HG03097 (cell line): ENCODE results near the gene PTPN13.

Source experiments
- ATAC-seq: cut with Tn5 transposase; IDR thresholded peaks from one replicate; pipeline ENCODE4 v1.9.1; 2021; ENCODE audit not compliant: unreplicated experiment, low FRiP score

The PTPN13 gene

GRCh38 chr4:86848732-86849619 lies 254.9 kb downstream of the PTPN13 start, which contains the start of gene SLC10A6:
TSS of gene SLC10A6 (minus strand) at chr4:86849384. CDS start at chr4:86849115, 269 bp downstream.
- ATAC-seq: no peak

GRCh38 chr4:86853209-86853608 lies 259.1 kb downstream of the PTPN13 start:
- no peak for ATAC-seq

GRCh38 chr4:86855572-86855971 lies 261.5 kb downstream of the PTPN13 start:
- no peak for ATAC-seq

DNA sequence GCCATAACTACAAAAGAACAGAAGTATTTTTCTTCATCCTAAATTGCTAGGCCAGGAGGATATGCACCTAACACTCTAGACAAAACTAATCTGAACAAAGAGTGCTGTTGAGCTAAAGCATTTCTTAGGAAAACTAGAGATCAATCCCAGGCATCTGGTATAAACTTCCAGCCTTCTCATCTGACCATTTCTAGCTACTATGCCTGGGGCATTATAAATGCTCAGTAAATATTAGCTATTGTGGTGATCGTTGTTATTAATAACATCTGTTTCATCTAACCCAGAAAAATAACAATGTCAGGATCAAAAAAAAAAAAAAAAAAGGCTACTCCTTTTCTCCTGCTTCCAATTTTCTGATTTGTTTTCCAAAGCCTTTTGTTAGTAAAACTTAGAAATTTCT lies 262.8 kb downstream of the PTPN13 start:
- ATAC-seq: no peak

- no peak for ATAC-seq
Measured at GRCh38 chr4:86857341-86858052, 263.4 kb downstream of the PTPN13 start.
